ENCODE results near the gene HELT. TPM values are rescaled to one million over a fixed set of nuclear protein-coding genes. Genes with fewer than 3 reads are reported as not detected.

HELT gene
- total and polyA plus RNA-seq, 11 donors, result not detected

DNA sequence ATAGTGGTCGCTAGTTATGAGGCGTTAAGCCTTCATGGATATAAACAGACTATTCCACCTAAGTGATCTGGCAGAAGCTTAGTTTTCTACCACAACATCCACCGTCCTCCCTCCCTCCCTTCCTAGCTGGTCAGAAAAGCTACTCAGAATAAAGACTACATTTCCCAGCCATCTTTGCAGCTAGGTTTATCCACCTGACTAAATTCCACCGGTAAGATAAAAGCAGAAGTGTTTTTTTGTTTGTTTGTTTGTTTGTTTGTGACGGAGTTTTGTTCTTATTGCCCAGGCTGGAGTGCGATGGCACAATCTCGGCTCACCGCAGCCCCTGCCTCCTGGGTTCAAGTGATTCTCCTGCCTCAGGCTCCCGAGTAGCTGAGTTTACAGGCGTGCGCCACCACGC lies 44.3 kb downstream of the HELT start:
- no peaks in the 10 kb centered on the region for H3K36me3 ChIP-seq
- DNase-seq (no peak), ATAC-seq (no peak)
- H3K9me3 ChIP-seq, result peaks cover 0 to 8% (median 0%) of the 10 kb centered on the region in 12 donors
- TF ChIP-seq POLR2A (IDR thresholded peaks at IDR 0.05), result no peak
- TF ChIP-seq, protein P1, sequence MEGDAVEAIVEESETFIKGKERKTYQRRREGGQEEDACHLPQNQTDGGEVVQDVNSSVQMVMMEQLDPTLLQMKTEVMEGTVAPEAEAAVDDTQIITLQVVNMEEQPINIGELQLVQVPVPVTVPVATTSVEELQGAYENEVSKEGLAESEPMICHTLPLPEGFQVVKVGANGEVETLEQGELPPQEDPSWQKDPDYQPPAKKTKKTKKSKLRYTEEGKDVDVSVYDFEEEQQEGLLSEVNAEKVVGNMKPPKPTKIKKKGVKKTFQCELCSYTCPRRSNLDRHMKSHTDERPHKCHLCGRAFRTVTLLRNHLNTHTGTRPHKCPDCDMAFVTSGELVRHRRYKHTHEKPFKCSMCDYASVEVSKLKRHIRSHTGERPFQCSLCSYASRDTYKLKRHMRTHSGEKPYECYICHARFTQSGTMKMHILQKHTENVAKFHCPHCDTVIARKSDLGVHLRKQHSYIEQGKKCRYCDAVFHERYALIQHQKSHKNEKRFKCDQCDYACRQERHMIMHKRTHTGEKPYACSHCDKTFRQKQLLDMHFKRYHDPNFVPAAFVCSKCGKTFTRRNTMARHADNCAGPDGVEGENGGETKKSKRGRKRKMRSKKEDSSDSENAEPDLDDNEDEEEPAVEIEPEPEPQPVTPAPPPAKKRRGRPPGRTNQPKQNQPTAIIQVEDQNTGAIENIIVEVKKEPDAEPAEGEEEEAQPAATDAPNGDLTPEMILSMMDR (IDR thresholded peaks at IDR 0.05), result no peak
- intact Hi-C loops (cut with DNase I), result no loop called here
- H3K4me1 ChIP-seq, result no peaks in the 10 kb centered on the region
- no peak overlapping the region for H3K27ac ChIP-seq
- no peak overlapping the region for H3K4me3 ChIP-seq
- H3K27me3 ChIP-seq, result no peaks in the 10 kb centered on the region
- 85 to 92% (median 90%) methylated on average over 12 of the region's 12 CpGs for WGBS, 4 donors

DNA sequence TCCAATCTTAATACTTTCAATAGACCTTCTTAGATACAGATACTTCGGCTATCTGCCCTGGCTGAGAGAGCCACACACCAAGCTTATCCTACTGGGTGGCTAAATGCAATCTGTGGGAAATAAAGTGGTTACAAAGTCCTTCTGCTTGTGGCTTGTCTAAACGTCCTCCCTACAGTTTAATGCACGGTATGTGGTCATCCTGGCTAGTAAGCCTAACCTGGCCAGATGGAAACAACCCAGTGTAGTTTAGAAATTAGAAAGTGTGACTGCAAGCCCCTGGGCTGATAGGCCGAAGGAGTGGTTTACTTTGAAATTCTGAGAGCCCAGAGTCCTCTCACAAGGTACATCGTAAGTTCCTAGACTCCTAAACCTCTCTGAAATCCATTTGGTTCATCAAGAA lies 47.9 kb downstream of the HELT start:
- Histone ChIP-seq H3K27me3 (no peaks in the 10 kb centered on the region), H3K36me3 (no peaks in the 10 kb centered on the region), H3K4me3 (no peak overlapping the region), H3K9me3 (peaks cover 0 to 8% (median 0%) of the 10 kb centered on the region in 12 donors), H3K4me1 (peaks cover 0 to 12% (median 0%) of the 10 kb centered on the region in 12 donors), H3K27ac (no peak overlapping the region)
- intact Hi-C loops (cut with DNase I), result no loop called here
- no peak for TF ChIP-seq POLR2A (IDR thresholded peaks at IDR 0.05)
- TF ChIP-seq, protein P1 (IDR thresholded peaks at IDR 0.05), result no peak
- no peak for ATAC-seq
- no peak for DNase-seq
- WGBS, 4 donors, result 87 to 90% (median 87%) methylated on average over 5 of the region's 5 CpGs

DNA sequence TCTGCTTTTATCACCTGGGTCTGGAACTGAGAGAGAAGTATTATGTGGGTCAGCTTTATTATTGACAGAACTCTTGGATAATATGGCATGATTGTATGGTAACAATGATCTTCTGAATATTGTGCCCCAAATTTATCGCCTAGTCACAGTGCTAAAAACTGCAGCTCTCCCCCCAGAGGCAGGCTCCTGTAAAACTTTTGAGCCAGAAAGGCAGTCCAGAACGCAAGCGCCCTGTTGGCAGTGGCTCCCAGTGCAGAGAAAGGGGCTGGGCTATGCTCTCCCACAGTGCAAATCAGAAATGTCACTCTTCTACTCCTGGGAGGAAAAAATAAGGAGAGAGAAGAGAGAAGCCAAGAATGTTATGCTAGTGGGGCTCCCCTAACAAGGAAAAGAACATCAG lies 50.5 kb downstream of the HELT start:
- Histone ChIP-seq H3K9me3 (no peaks in the 10 kb centered on the region), H3K4me1 (peaks cover 0 to 14% (median 0%) of the 10 kb centered on the region in 12 donors), H3K36me3 (no peaks in the 10 kb centered on the region), H3K27me3 (no peaks in the 10 kb centered on the region), H3K4me3 (no peak overlapping the region), H3K27ac (no peak overlapping the region)
- intact Hi-C loops (cut with DNase I), result no loop called here
- whole genome bisulfite sequencing, 4 donors, result 48 to 72% (median 67%) methylated on average over 3 of the region's 3 CpGs
- TF ChIP-seq POLR2A (IDR thresholded peaks at IDR 0.05), result no peak
- TF ChIP-seq, protein P1 (IDR thresholded peaks at IDR 0.05), result no peak
- ATAC-seq (no peak), DNase-seq (no peak)

Other genes starting within 250 kb of the HELT start
- 100 to 1,000 TPM; 171 to 603 (median 266) TPM for gene ACSL1, start 192.5 kb upstream of the HELT start, total RNA-seq
- 100 to 1,000 TPM; 236 to 301 TPM for gene ACSL1, start 192.5 kb upstream of the HELT start, polyA plus RNA-seq
- 1,000 to 10,000 TPM in 8 of 9 donors, 100 to 1,000 TPM in 1; 878 to 2,214 (median 1,547) TPM for gene SLC25A4, start 124.8 kb downstream of the HELT start, total RNA-seq
- gene SLC25A4, start 124.8 kb downstream of the HELT start, polyA plus RNA-seq, result 1,000 to 10,000 TPM in 1 of 2 donors, 100 to 1,000 TPM in 1; 935 to 1,170 TPM
- gene CFAP97, start 185.5 kb downstream of the HELT start, total RNA-seq, result 10 to 100 TPM in 8 of 9 donors, 1 to 10 TPM in 1; 9.7 to 22.7 (median 14.5) TPM
- gene CFAP97, start 185.5 kb downstream of the HELT start, polyA plus RNA-seq, result 1 to 10 TPM; 2.0 to 7.5 TPM
- gene SNX25, start 191.1 kb downstream of the HELT start, total RNA-seq, result 10 to 100 TPM in 5 of 9 donors, 1 to 10 TPM in 4; 7.5 to 12.4 (median 10.7) TPM
- 10 to 100 TPM in 1 of 2 donors, 1 to 10 TPM in 1; 3.1 to 10.1 TPM for gene SNX25, start 191.1 kb downstream of the HELT start, polyA plus RNA-seq